IPS-15b (cell line): Measurements from ENCODE around the gene LIMS1.

ENCODE experiments used
- H3K27me3 ChIP-seq: one replicate; pipeline ENCODE4 v1.6.1; 2013; ENCODE audit warnings: low read length; ENCODE audit not compliant: control insufficient read depth, insufficient read depth
- H3K36me3 ChIP-seq: one replicate; pipeline ENCODE4 v1.6.1; 2013; ENCODE audit warnings: low read length; ENCODE audit not compliant: control insufficient read depth, insufficient read depth
- H3K4me1 ChIP-seq: one replicate; pipeline ENCODE4 v1.6.1; 2013; ENCODE audit warnings: mild to moderate bottlenecking, low read length; ENCODE audit not compliant: control insufficient read depth, insufficient read depth
- H3K4me3 ChIP-seq: one replicate; pipeline ENCODE4 v1.5.1; 2013; ENCODE audit warnings: low read depth, low read length
- H3K9ac ChIP-seq: one replicate; pipeline ENCODE4 v1.6.1; 2013; ENCODE audit warnings: low read depth, mild to moderate bottlenecking, low read length
- H3K9me3 ChIP-seq: one replicate; pipeline ENCODE4 v1.6.1; 2013; ENCODE audit warnings: mild to moderate bottlenecking, low read length; ENCODE audit not compliant: control insufficient read depth, insufficient read depth

Gene LIMS1

GRCh38 chr2:108620656-108621055, 86.4 kb downstream of the LIMS1 start:
- H3K4me1 ChIP-seq, result peaks cover 30% of the 10 kb centered on the region
- H3K9me3 ChIP-seq, result no peaks in the 10 kb centered on the region
- no peaks in the 10 kb centered on the region for H3K36me3 ChIP-seq
- peak overlapping the region; percentile 22 for H3K4me3 ChIP-seq
- no peaks in the 10 kb centered on the region for H3K27me3 ChIP-seq
- no peak overlapping the region for H3K9ac ChIP-seq

GRCh38 chr2:108621087-108621559, 86.9 kb downstream of the LIMS1 start:
- no peaks in the 10 kb centered on the region for H3K9me3 ChIP-seq
- H3K9ac ChIP-seq, result no peak overlapping the region
- peak overlapping the region; percentile 22 for H3K4me3 ChIP-seq
- H3K4me1 ChIP-seq, result peaks cover 30% of the 10 kb centered on the region
- H3K36me3 ChIP-seq, result no peaks in the 10 kb centered on the region
- no peaks in the 10 kb centered on the region for H3K27me3 ChIP-seq

- H3K9ac ChIP-seq, result no peak overlapping the region
- H3K36me3 ChIP-seq, result no peaks in the 10 kb centered on the region
- H3K4me3 ChIP-seq, result no peak overlapping the region
- H3K9me3 ChIP-seq, result no peaks in the 10 kb centered on the region
- H3K27me3 ChIP-seq, result no peaks in the 10 kb centered on the region
- H3K4me1 ChIP-seq, result peaks cover 30% of the 10 kb centered on the region
Measured at GRCh38 chr2:108621687-108622681, 87.7 kb downstream of the LIMS1 start.

DNA sequence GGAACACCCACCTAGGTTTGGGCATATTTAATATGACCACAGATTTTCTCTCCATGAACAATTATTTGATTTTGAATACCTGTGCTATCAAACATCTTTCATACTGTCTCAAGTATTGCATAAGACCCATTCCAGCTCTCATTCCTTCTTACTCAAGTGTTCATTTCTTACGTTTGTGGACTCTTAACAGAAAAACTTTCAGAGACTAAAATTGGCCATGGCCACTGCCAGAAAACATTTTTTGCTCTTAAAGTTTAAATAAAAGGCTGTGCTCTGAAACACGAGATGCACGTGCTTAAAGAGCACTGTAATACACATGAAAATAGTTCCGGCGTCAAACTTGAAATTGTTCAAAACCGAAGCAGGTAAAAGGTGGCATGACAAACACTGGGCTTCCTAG, 89.3 kb downstream of the LIMS1 start:
- Histone ChIP-seq H3K36me3 (no peaks in the 10 kb centered on the region), H3K27me3 (no peaks in the 10 kb centered on the region), H3K9ac (no peak overlapping the region), H3K4me3 (no peak overlapping the region), H3K9me3 (no peaks in the 10 kb centered on the region), H3K4me1 (peaks cover 30% of the 10 kb centered on the region)

GRCh38 chr2:108625186-108625827, 91.0 kb downstream of the LIMS1 start:
- Histone ChIP-seq H3K4me1 (peaks cover 24% of the 10 kb centered on the region), H3K36me3 (no peaks in the 10 kb centered on the region), H3K4me3 (no peak overlapping the region), H3K9ac (no peak overlapping the region), H3K27me3 (no peaks in the 10 kb centered on the region), H3K9me3 (no peaks in the 10 kb centered on the region)

DNA sequence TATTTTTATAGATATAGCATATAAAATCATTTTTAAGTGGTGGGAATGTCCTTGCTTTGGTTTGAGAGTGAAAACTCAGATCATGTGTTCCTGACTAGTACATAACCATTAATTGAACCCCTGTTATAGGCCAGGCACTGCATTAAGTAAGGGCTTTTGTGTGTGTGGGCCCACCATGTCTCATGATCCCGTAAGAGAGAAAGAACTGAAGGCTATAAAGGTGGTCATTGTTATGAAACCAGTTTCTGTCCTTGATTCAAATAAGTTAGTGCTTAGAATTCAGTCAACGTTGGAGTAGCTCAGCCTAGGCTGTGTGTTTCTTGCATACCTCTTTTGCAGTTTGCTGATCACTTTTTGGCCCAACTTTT, 91.5 kb downstream of the LIMS1 start:
- no peak overlapping the region for H3K4me3 ChIP-seq
- no peaks in the 10 kb centered on the region for H3K27me3 ChIP-seq
- no peak overlapping the region for H3K9ac ChIP-seq
- H3K36me3 ChIP-seq, result no peaks in the 10 kb centered on the region
- H3K4me1 ChIP-seq, result peaks cover 19% of the 10 kb centered on the region
- no peaks in the 10 kb centered on the region for H3K9me3 ChIP-seq

DNA sequence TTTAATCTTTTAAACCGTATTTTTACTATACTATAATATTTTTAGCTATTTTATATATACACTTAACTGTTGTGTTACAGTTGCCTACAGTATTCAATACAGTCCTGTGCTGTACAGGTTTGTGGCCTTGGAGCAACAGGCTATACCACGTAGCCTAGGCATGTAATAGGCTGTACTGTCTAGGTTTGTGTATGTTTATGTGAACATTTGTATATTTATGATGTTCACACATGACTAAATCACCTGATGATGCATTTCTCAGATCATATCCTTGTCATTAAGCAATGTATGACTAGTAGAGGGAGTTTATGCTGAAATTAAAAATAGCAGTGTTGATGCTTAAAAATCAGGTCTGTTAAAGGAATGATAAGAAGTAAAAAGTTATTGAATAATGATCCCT, 92.7 kb downstream of the LIMS1 start:
- peaks cover 9% of the 10 kb centered on the region for H3K4me1 ChIP-seq
- no peak overlapping the region for H3K4me3 ChIP-seq
- H3K9ac ChIP-seq, result no peak overlapping the region
- H3K27me3 ChIP-seq, result no peaks in the 10 kb centered on the region
- H3K9me3 ChIP-seq, result no peaks in the 10 kb centered on the region
- no peaks in the 10 kb centered on the region for H3K36me3 ChIP-seq

DNA sequence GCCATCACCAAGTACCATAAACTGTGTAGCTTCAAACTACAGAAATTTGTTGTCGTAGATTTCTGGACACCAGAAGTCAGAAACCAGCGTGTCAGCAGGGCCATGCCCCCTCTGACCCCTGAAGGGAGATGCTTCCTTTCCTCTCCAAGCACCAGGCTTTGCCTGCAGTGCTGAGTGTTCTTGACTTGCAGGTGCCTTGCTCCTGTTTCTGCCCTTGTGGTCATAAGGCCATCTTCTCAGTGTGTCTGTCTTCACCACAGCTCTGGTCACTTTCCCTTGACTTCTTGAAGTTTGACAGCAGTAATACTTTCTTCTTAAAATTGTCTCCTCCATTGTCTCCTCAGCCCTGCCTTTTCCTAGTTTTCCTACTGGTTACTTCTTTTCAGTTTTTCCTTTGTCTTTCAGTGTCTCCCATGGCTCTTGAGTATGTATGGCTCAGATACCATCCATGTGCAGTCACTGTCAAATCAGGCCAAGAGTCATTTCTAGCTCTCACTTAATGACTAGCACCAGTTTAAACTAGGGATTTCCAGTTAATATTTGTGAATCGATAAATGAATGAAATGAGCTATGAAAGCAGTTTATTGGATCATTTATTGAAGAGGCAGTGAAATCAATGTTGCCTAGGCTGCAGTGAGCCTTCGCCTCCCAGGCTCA, 93.8 kb downstream of the LIMS1 start:
- Histone ChIP-seq H3K9me3 (no peaks in the 10 kb centered on the region), H3K36me3 (no peaks in the 10 kb centered on the region), H3K9ac (no peak overlapping the region), H3K27me3 (no peaks in the 10 kb centered on the region), H3K4me1 (peaks cover 5% of the 10 kb centered on the region), H3K4me3 (no peak overlapping the region)

GRCh38 chr2:108628936-108629335, 94.7 kb downstream of the LIMS1 start:
- H3K4me1 ChIP-seq, result no peaks in the 10 kb centered on the region
- no peaks in the 10 kb centered on the region for H3K27me3 ChIP-seq
- H3K9ac ChIP-seq, result no peak overlapping the region
- no peaks in the 10 kb centered on the region for H3K36me3 ChIP-seq
- no peak overlapping the region for H3K4me3 ChIP-seq
- no peaks in the 10 kb centered on the region for H3K9me3 ChIP-seq

- Histone ChIP-seq H3K9ac (no peak overlapping the region), H3K4me1 (peaks cover under 1% of the 10 kb centered on the region), H3K36me3 (no peaks in the 10 kb centered on the region), H3K4me3 (no peak overlapping the region), H3K27me3 (no peaks in the 10 kb centered on the region), H3K9me3 (no peaks in the 10 kb centered on the region)
Measured at GRCh38 chr2:108629417-108629816, 95.1 kb downstream of the LIMS1 start.

- no peaks in the 10 kb centered on the region for H3K27me3 ChIP-seq
- H3K9me3 ChIP-seq, result no peaks in the 10 kb centered on the region
- H3K4me1 ChIP-seq, result peaks cover 2% of the 10 kb centered on the region
- H3K4me3 ChIP-seq, result no peak overlapping the region
- no peaks in the 10 kb centered on the region for H3K36me3 ChIP-seq
- H3K9ac ChIP-seq, result no peak overlapping the region
Measured at GRCh38 chr2:108630567-108631405, 96.5 kb downstream of the LIMS1 start.
